Body of pancreas (tissue), 4 donors: ENCODE data around the gene NFATC2. TPM values are rescaled to one million over a fixed set of nuclear protein-coding genes. Genes with fewer than 3 reads are reported as not detected.

Experiments used
- ATAC-seq: fragments of 150-250 bp; one replicate; pipeline ENCODE4 v1.9.1; 2016
- DNase-seq, 4 donors: peaks; one replicate each; pipeline ENCODE4 v3.0.0-alpha.2; 2019
- H3K27ac ChIP-seq, 4 donors: fragments of 200-600 bp; sonication (generic); 1 replicate in 3 of 4; 2 replicates in 1 of 4; pipeline versions ENCODE4 v1.5.1 to v1.6.1; 2016 to 2019; ENCODE audit warnings: mild to moderate bottlenecking in 1 of 4, mixed read lengths in 1 of 4, moderate library complexity in 1 of 4
- H3K27me3 ChIP-seq, 2 donors: fragments of 200-600 bp; sonication (generic); one replicate each; pipeline ENCODE4 v1.6.0; 2016; ENCODE audit warnings: mild to moderate bottlenecking in 1 of 2
- H3K36me3 ChIP-seq, 2 donors: fragments of 200-600 bp; sonication (generic); replicated peaks in 1 of 2; 2 replicates each; pipeline ENCODE4 v1.5.1; 2016; ENCODE audit warnings: low read depth in 2 of 2; ENCODE audit not compliant: insufficient read depth in 1 of 2
- H3K4me1 ChIP-seq: fragments of 200-600 bp; sonication (generic); one replicate; pipeline ENCODE4 v1.6.0; 2016
- H3K4me3 ChIP-seq, 2 donors: fragments of 200-600 bp; sonication (generic); 1 replicate in 1 of 2; 2 replicates in 1 of 2; pipeline ENCODE4 v1.5.1; 2016 to 2019
- H3K9me3 ChIP-seq, 3 donors: fragments of 200-600 bp; sonication (generic); 1 replicate in 2 of 3; 2 replicates in 1 of 3; pipeline ENCODE4 v1.5.1; 2016
- CTCF ChIP-seq, 7 experiments: fragments of 450-650 bp in 4 of 7; fragments of 200-600 bp in 3 of 7; sonication (generic) in 3 of 7; IDR thresholded peaks; one replicate each; pipeline ENCODE4 v1.5.1; 2016 to 2019; ENCODE audit warnings: antibody characterized with exemption in 7 of 7
- POLR2A ChIP-seq, 3 donors: fragments of 450-650 bp; IDR thresholded peaks; one replicate each; pipeline ENCODE4 v1.6.1; 2016; ENCODE audit warnings: antibody characterized with exemption in 3 of 3, mild to moderate bottlenecking in 2 of 3
- WGBS, 2 donors: methylation state at CpG; one replicate each; pipeline ENCODE4 v1.1.5; 2017; 5-methylcytosine and 5-hydroxymethylcytosine counted together
- intact Hi-C: fragments of 100-400 bp; cut with DNase I; formaldehyde crosslinking; loops from one replicate; pipeline ENCODE4 v1.15.1; 2023
- total RNA-seq, 2 donors: library from RNA; depleted of rRNA; stranded (reverse); fragments of >200 nt; gene quantifications; one replicate each; pipeline ENCODE4 v1.1.0, GENCODE V29; 2016

The NFATC2 gene
- total RNA-seq, 2 donors from 2014 or later = 4.9 to 7.6 TPM

GRCh38 chr20:51378171-51378928, 164.2 kb downstream of the NFATC2 start:
- Histone ChIP-seq H3K9me3 (no peaks in the 10 kb centered on the region), H3K27ac (no peak overlapping the region), H3K27me3 (no peaks in the 10 kb centered on the region), H3K4me3 (no peak overlapping the region), H3K36me3 (no peaks in the 10 kb centered on the region), H3K4me1 (peaks cover 26% of the 10 kb centered on the region)
- TF ChIP-seq POLR2A (IDR thresholded peaks at IDR 0.05) = no peak
- peak in 1 of 7 experiments; percentile 8 for TF ChIP-seq CTCF (IDR thresholded peaks at IDR 0.05)
- no peak for ATAC-seq
- 86 to 91% methylated on average over 17 of the region's 19 CpGs for WGBS, 2 donors
- DNase-seq = no peak
- intact Hi-C loops = no loop called here

GRCh38 chr20:51377132-51377531, 165.4 kb downstream of the NFATC2 start:
- 93 to 94% methylated on average over 8 of the region's 8 CpGs for WGBS, 2 donors
- Histone ChIP-seq H3K27me3 (no peaks in the 10 kb centered on the region), H3K4me1 (peaks cover 17% of the 10 kb centered on the region), H3K4me3 (no peak overlapping the region), H3K9me3 (no peaks in the 10 kb centered on the region), H3K36me3 (no peaks in the 10 kb centered on the region), H3K27ac (no peak overlapping the region)
- intact Hi-C loops = no loop called here
- TF ChIP-seq CTCF (IDR thresholded peaks at IDR 0.05) = no peak
- TF ChIP-seq POLR2A (IDR thresholded peaks at IDR 0.05) = no peak
- no peak for DNase-seq
- no peak for ATAC-seq

GRCh38 chr20:51376111-51376510, 166.4 kb downstream of the NFATC2 start:
- H3K36me3 ChIP-seq = no peaks in the 10 kb centered on the region
- no peak for TF ChIP-seq POLR2A (IDR thresholded peaks at IDR 0.05)
- no peak for TF ChIP-seq CTCF (IDR thresholded peaks at IDR 0.05)
- H3K9me3 ChIP-seq = no peaks in the 10 kb centered on the region
- 70% methylated on average over 4 of the region's 4 CpGs for WGBS, 2 donors
- no peak overlapping the region for H3K4me3 ChIP-seq
- H3K27me3 ChIP-seq = no peaks in the 10 kb centered on the region
- DNase-seq (no peak), ATAC-seq (no peak)
- intact Hi-C loops = no loop called here
- H3K4me1 ChIP-seq = peaks cover 17% of the 10 kb centered on the region
- no peak overlapping the region for H3K27ac ChIP-seq

- ATAC-seq (no peak), DNase-seq (no peak)
- Histone ChIP-seq H3K9me3 (no peaks in the 10 kb centered on the region), H3K4me3 (no peak overlapping the region), H3K4me1 (peaks cover 17% of the 10 kb centered on the region), H3K27ac (no peak overlapping the region), H3K36me3 (no peaks in the 10 kb centered on the region), H3K27me3 (no peaks in the 10 kb centered on the region)
- no peak for TF ChIP-seq POLR2A (IDR thresholded peaks at IDR 0.05)
- TF ChIP-seq CTCF (IDR thresholded peaks at IDR 0.05) = no peak
- 81 to 92% methylated on average over 7 to 8 of the region's 8 CpGs for WGBS, 2 donors
- intact Hi-C loops = no loop called here
Observed at GRCh38 chr20:51375561-51375960, 167.0 kb downstream of the NFATC2 start.

GRCh38 chr20:51374961-51375360, 167.6 kb downstream of the NFATC2 start:
- ATAC-seq (no peak), DNase-seq (no peak)
- intact Hi-C loops = loop anchor here (5.0 kb wide), 1 partner anchor 222 kb away; no protein-coding TSS in a partner anchor
- TF ChIP-seq CTCF (IDR thresholded peaks at IDR 0.05) = no peak
- TF ChIP-seq POLR2A (IDR thresholded peaks at IDR 0.05) = no peak
- H3K4me1 ChIP-seq = peaks cover 17% of the 10 kb centered on the region
- no peaks in the 10 kb centered on the region for H3K27me3 ChIP-seq
- H3K9me3 ChIP-seq = no peaks in the 10 kb centered on the region
- no peaks in the 10 kb centered on the region for H3K36me3 ChIP-seq
- H3K27ac ChIP-seq = no peak overlapping the region
- WGBS, 2 donors = 94 to 98% methylated on average over 8 to 9 of the region's 9 CpGs
- no peak overlapping the region for H3K4me3 ChIP-seq
